NCI-H1694 treated with DMSO at 0.1 percent for 48 hours (cell line): ENCODE measurements around the gene SSH2.

Source experiments
- DNase-seq: peaks from one replicate; lab custom pipeline; 2025; lab: John Stamatoyannopoulos, UW

The SSH2 gene

GRCh38 chr17:29576214-29577000, 353.6 kb downstream of the SSH2 start:
- no peak for DNase-seq
